Panc1 (cell line): Measurements from ENCODE around the gene TMCC1.

Source experiments
- POLR2AphosphoS5 ChIP-seq: IDR thresholded peaks from 2 replicates; pipeline ENCODE4 v1.6.1; 2012; ENCODE audit warnings: mild to moderate bottlenecking, low read depth, low read length, moderate library complexity
- TCF7L2 ChIP-seq: IDR thresholded peaks from 2 replicates; pipeline ENCODE4 v1.6.1; 2011; ENCODE audit warnings: mild to moderate bottlenecking, low read depth, low read length, inconsistent platforms
- TF ChIP-seq, protein P1 (sequence below): fragments of 450-650 bp; IDR thresholded peaks from 2 replicates; pipeline ENCODE4 v1.5.1; 2017; ENCODE audit warnings: mild to moderate bottlenecking

DNA sequence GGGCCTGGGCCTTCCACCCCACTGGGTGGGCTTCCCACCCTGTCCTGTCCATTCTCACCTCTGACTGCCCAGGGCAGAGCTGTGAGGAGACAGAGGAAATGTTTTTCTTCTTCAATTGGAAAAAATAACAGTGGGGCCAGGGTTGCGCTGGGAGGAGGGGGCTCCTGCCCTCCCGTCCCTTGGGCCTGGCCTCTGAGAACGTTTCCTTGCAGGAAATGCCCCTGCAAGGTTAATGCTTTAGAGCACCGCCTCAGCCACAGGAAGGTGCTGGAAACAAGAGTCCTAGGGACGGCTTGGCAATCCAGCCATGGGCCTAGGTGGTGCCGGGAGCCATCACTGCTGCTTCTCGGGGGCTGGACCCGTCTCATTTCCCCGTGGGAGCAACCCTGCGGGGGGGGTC lies 283.2 kb downstream of the TMCC1 start:
- TF ChIP-seq, protein P1, sequence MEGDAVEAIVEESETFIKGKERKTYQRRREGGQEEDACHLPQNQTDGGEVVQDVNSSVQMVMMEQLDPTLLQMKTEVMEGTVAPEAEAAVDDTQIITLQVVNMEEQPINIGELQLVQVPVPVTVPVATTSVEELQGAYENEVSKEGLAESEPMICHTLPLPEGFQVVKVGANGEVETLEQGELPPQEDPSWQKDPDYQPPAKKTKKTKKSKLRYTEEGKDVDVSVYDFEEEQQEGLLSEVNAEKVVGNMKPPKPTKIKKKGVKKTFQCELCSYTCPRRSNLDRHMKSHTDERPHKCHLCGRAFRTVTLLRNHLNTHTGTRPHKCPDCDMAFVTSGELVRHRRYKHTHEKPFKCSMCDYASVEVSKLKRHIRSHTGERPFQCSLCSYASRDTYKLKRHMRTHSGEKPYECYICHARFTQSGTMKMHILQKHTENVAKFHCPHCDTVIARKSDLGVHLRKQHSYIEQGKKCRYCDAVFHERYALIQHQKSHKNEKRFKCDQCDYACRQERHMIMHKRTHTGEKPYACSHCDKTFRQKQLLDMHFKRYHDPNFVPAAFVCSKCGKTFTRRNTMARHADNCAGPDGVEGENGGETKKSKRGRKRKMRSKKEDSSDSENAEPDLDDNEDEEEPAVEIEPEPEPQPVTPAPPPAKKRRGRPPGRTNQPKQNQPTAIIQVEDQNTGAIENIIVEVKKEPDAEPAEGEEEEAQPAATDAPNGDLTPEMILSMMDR = no peak
- TF ChIP-seq POLR2AphosphoS5 (no peak), TCF7L2 (no peak)
